Naive thymus-derived CD8-positive, alpha-beta T cell (primary cell): Measurements from ENCODE around the gene SPIB. TPM values are rescaled to one million over a fixed set of nuclear protein-coding genes. Genes with fewer than 3 reads are reported as not detected.
"Not testable (repeated sequence)": the region's sequence is repeated elsewhere in the genome, so short reads cannot be mapped to it uniquely, and the experiment has no call there.

Source experiments
- ATAC-seq, 2 donors: fragments of 150-1000 bp; cut with Tn5 transposase in 1 of 2; sonication (Bioruptor Pico), chemical (Tn5 transposase) in 1 of 2; 1 replicate in 1 of 2; 2 replicates in 1 of 2; pipeline ENCODE4 v1.10.0; 2021; ENCODE audit warnings: mild to moderate bottlenecking in 2 of 2, moderate library complexity in 2 of 2
- POLR2A ChIA-PET: fragments of 350-600 bp; sonication (Branson Sonifier 250); formaldehyde crosslinking; loops from one replicate; lab custom pipeline; 2021; ENCODE audit warnings: antibody characterized with exemption; lab: Charles Lee
- DNase-seq, 10 donors: peaks; one replicate each; pipeline versions ENCODE4 v3.0.0 to v3.0.0-alpha.2; 2020 to 2022
- H3K27ac Mint-ChIP-seq, 10 donors: one replicate each; pipeline ENCODE4 v1.8.0; 2020 to 2022; ENCODE audit warnings: mild to moderate bottlenecking in 10 of 10, mixed read lengths in 10 of 10, moderate library complexity in 4 of 10, inconsistent platforms in 1 of 10
- H3K27me3 Mint-ChIP-seq, 5 donors: one replicate each; pipeline ENCODE4 v1.8.0; 2021 to 2022; ENCODE audit warnings: mixed read lengths in 5 of 5
- H3K36me3 Mint-ChIP-seq, 3 donors: one replicate each; pipeline ENCODE4 v1.8.0; 2020 to 2022; ENCODE audit warnings: mixed read lengths in 3 of 3, mild to moderate bottlenecking in 2 of 3, inconsistent platforms in 1 of 3
- H3K4me1 Mint-ChIP-seq, 4 donors: one replicate each; pipeline ENCODE4 v1.8.0; 2021 to 2022; ENCODE audit warnings: mixed read lengths in 4 of 4
- H3K4me3 Mint-ChIP-seq, 10 donors: one replicate each; pipeline ENCODE4 v1.8.0; 2020 to 2022; ENCODE audit warnings: mild to moderate bottlenecking in 10 of 10, mixed read lengths in 10 of 10, moderate library complexity in 6 of 10, inconsistent platforms in 1 of 10
- H3K9me3 Mint-ChIP-seq, 9 donors: one replicate each; pipeline ENCODE4 v1.8.0; 2020 to 2022; ENCODE audit warnings: mixed read lengths in 9 of 9, mild to moderate bottlenecking in 3 of 9, inconsistent platforms in 1 of 9, moderate library complexity in 1 of 9
- polyA plus RNA-seq, 3 donors: library from polyadenylated mRNA; unstranded; fragments of 300-500 nt; fragmentation: Illumina TruSeq; gene quantifications; one replicate each; pipeline ENCODE4 v1.2.3, GENCODE V29; 2021
- total RNA-seq, 8 experiments: library from RNA in 2 of 8; stranded (reverse) in 2 of 8; gene quantifications; one replicate each; pipeline ENCODE4 v1.2.3 and lab custom pipeline; 2021 to 2026

SPIB gene
- total and polyA plus RNA-seq, 5 experiments from 2014 or later: 0.10 to 5.6 (median 2.4) TPM; not detected in 1

DNA sequence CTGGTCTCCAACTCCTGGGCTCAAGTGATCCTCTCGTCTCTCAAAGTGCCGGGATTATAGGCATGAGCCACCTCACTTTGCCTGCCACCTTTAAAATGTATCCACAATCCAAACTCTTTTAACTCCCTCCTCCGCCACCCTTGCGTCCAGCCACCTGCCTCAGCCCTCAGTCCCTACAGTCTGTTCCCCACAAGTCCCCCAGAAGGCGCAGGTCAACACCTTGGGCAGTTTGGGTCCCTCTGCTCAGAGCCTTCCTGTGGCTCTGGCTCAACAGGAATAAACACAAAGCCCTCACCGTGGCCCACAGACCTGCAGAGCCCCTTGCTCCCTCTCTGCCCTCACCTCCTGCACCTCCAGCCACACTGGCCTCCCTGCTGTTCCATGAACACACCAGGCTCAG is 50.1 kb downstream of the SPIB start:
- Mint-ChIP-seq H3K4me1 (no peaks in the 10 kb centered on the region), H3K9me3 (no peaks in the 10 kb centered on the region), H3K27ac (peak overlapping the region in 1 of 10 donors; percentile 8), H3K36me3 (no peaks in the 10 kb centered on the region), H3K27me3 (peaks cover 0 to 27% (median 6%) of the 10 kb centered on the region in 5 donors), H3K4me3 (no peak overlapping the region)
- POLR2A ChIA-PET: no interaction called here
- DNase-seq: no peak
- ATAC-seq: no peak

DNA sequence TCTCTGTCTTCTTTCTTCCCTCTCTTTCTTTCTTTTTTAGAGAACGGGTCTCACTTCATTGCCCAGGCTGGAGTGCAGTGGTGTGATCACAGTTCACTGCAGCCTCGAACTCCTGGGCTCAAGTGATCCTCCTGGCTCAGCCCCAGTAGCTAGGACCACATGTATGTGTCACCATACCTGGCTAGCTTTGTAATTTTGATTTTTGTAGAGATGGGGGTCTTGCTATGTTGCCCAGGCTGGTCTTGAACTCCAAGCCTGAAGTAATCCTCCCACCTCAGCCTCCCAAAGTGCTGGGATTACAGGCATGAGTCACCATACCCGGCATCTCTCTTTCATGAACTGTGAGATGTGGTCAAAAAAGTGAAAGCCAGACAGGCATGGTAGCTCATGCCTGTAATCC is 54.6 kb downstream of the SPIB start:
- peak overlapping the region in 2 of 10 donors; percentile 0 to 63 for H3K27ac Mint-ChIP-seq
- DNase-seq, ATAC-seq, H3K4me3 Mint-ChIP-seq, H3K36me3 Mint-ChIP-seq, POLR2A ChIA-PET, H3K9me3 Mint-ChIP-seq: not testable (repeated sequence)
- H3K27me3 Mint-ChIP-seq: peaks cover 0 to 12% (median 4%) of the 10 kb centered on the region in 5 donors
- peaks cover 18 to 26% (median 19%) of the 10 kb centered on the region in 4 donors for H3K4me1 Mint-ChIP-seq

DNA sequence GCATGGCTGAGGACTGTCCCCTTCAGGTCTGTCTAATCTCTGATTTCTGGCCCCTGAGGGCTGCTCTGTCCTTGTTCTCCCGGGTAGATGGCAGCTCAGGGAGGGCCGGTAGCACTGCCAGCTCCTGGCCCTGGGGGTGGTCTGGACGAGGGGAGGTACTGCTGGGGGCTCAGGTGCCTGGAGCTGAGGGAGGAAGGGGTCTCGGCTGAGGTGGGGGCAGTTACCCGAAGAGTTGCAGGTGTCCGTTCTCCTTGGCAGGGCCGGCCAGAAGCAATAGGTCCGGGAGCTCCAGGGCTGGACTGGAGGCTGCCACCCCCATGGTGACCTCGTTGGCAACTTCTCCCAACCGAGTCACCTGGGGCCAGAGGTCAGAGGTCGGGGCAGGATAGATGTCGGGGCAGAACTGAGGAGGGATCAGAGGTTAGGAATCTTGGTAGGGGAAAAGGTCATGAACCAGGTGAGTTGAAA is 56.4 kb downstream of the SPIB start:
- DNase-seq: no peak
- ATAC-seq: no peak
- POLR2A ChIA-PET: interaction anchor here (0.6 to 2.3 kb wide), 2 partner anchors 36 to 133 kb away, joined by 7 to 9 read pairs; partner anchors contain the start of gene JOSD2
- H3K9me3 Mint-ChIP-seq: no peaks in the 10 kb centered on the region
- H3K36me3 Mint-ChIP-seq: peaks cover 0 to 12% (median 0%) of the 10 kb centered on the region in 3 donors
- H3K27me3 Mint-ChIP-seq: peaks cover 0 to 2% (median 0%) of the 10 kb centered on the region in 5 donors
- peaks cover 22 to 34% (median 26%) of the 10 kb centered on the region in 4 donors for H3K4me1 Mint-ChIP-seq
- H3K27ac Mint-ChIP-seq: peak overlapping the region; percentile 56 to 99 (median 92)
- peak overlapping the region; percentile 45 to 100 (median 82) for H3K4me3 Mint-ChIP-seq

DNA sequence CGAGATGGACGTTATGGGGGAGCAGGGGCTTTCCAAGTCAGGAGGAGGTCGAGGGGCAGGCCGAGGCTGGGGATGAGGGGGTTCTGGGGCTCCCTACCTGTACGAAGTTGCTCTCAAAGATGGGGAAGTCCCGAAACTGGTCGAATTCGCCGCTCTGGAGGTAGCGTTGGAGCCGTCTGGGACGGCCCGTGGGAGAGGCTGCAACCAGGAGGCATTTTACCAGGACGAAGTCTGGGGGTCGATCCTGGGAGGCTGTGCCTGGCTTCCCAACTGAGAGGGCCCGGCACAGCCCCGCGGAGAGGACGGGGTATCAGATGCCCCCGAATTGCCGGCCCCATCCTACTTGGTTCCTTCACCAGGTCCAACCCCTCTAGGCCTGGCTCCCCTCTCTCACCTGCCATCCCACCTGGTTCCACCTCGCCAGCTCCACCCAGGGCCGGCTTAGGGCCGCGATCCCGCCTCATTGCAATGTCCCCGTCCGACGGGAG is 57.0 kb downstream of the SPIB start:
- Mint-ChIP-seq H3K9me3 (no peaks in the 10 kb centered on the region), H3K27me3 (peaks cover 0 to 2% (median 0%) of the 10 kb centered on the region in 5 donors), H3K4me3 (peak overlapping the region; percentile 92 to 100 (median 96)), H3K4me1 (peaks cover 22 to 34% (median 26%) of the 10 kb centered on the region in 4 donors), H3K36me3 (peaks cover 0 to 13% (median 0%) of the 10 kb centered on the region in 3 donors), H3K27ac (peak overlapping the region; percentile 92 to 99 (median 98))
- DNase-seq (peak in 1 of 10 donors; percentile 14), ATAC-seq (peak in 1 of 2 donors; percentile 41)
- POLR2A ChIA-PET: interaction anchor here (1.3 to 2.3 kb wide), 2 partner anchors 10 to 35 kb away, joined by 4 to 9 read pairs; partner anchors contain the start of gene JOSD2

DNA sequence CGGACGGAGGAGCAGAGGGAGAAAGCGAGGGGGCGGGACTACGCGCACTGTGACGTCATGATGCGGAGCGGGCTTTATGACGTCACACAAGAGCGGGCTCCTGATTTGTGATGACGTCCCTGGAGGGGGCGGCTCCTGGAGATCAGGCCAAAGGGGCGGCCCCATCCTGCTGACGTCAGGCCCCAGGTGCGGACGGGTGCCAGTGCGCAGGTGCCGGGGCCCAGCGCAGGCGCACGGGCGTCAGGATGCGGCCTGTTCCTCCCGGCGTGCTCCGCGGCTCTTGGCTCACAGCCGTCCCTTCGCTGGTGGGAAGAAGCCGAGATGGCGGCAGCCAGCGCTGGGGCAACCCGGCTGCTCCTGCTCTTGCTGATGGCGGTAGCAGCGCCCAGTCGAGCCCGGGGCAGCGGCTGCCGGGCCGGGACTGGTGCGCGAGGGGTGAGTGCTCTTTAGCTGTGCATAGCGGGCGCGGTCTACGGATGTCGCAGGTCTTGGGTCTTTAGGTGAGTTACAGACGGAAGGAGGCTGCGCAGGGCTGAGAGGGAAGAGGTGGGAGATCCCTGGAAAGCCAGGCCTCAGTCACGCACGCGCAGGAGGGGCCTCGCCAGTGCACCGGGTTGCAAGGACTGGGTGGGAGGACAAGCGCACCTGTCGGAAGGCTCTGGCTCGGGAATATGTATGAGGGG is 57.6 kb downstream of the SPIB start, which contains the start of the genes EMC10 and GARIN5A:
EMC10 (plus strand) TSS at position 284 of the 683 bp plus-strand sequence; CDS start at position 322, 38 bp downstream.
GARIN5A (minus strand) TSS at position 625 of the 683 bp plus-strand sequence; CDS start at position 165, 460 bp downstream.
- DNase-seq: peak; percentile 86 to 98 (median 94)
- POLR2A ChIA-PET: interaction anchor here (0.5 to 2.3 kb wide), 4 partner anchors 9 to 119 kb away, joined by 3 to 9 read pairs (median 4); partner anchors contain the start of gene JOSD2
- H3K4me1 Mint-ChIP-seq: peaks cover 22 to 38% (median 29%) of the 10 kb centered on the region in 4 donors
- H3K36me3 Mint-ChIP-seq: peaks cover 0 to 19% (median 0%) of the 10 kb centered on the region in 3 donors
- ATAC-seq: peak; percentile 92 to 94
- H3K4me3 Mint-ChIP-seq: peak within 1 kb of the TSS; percentile 92 to 100 (median 96)
- peak within 1 kb of the TSS; percentile 92 to 99 (median 98) for H3K27ac Mint-ChIP-seq
- no peaks in the 10 kb centered on the region for H3K9me3 Mint-ChIP-seq
- H3K27me3 Mint-ChIP-seq: peaks cover 0 to 2% (median 0%) of the 10 kb centered on the region in 5 donors

DNA sequence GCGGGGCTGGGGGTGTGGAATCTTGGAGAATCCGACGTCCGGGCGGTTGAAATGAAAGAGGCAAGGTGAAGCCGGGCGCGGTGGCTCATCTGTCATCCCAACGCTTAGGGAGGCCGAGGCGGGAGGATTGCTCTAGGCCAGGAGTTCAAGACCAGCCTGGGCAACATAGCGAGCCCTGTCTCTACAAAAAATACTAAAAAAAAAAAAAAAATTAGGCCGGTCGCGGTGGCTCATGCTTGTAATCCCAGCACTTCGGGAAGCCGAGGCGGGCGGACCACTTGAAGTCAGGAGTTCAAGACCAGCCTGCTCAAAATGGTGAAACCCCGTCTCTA is 58.1 kb downstream of the SPIB start:
- H3K36me3 Mint-ChIP-seq: peaks cover 0 to 21% (median 0%) of the 10 kb centered on the region in 3 donors
- POLR2A ChIA-PET: interaction anchor here (0.5 to 2.3 kb wide), 5 partner anchors 8 to 119 kb away, joined by 3 to 9 read pairs (median 4); partner anchors contain the start of gene JOSD2

DNA sequence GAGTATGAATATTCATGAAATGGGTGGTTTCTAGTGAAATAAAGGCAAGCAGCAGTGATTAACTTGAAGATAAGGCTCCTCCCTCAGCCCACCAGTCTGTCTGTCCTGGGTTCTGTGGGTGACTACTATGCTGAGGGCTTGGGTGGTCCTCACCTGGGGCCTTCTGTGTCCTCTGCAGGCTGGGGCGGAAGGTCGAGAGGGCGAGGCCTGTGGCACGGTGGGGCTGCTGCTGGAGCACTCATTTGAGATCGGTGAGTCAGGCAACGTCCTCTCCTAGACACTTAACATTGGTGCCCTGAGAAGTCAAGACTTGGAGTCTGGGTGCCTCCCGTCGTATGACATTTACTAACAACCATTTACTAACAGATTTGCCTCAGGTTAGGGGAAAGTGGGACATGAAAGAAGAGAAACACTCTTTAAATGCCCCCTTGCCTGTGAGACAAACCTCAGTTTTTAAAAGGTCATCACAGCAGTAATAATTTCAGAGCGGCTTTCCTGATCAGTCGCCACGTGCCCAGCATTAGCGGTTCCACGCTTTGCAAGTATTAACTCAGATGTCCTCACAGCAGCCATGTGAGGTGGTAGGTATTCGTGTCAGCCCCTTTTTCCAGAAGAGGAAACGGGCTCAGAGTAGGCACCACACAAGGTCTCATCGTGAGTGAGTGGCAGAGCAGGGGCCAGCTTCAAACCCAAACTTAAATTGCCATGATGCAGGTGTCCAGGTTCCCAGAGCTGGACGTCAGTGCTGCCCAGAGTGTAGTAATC is 59.2 kb downstream of the SPIB start:
- Mint-ChIP-seq H3K27me3 (peaks cover 0 to 2% (median 0%) of the 10 kb centered on the region in 5 donors), H3K4me3 (peak overlapping the region; percentile 92 to 100 (median 96)), H3K27ac (peak overlapping the region; percentile 59 to 99 (median 98)), H3K36me3 (peaks cover 0 to 29% (median 0%) of the 10 kb centered on the region in 3 donors), H3K9me3 (no peaks in the 10 kb centered on the region), H3K4me1 (peaks cover 22 to 38% (median 29%) of the 10 kb centered on the region in 4 donors)
- POLR2A ChIA-PET: no interaction called here
- DNase-seq (no peak), ATAC-seq (no peak)

More for the DNA sequence above, 58.1 kb downstream of the SPIB start:
- ATAC-seq (no peak), DNase-seq (no peak)
- peaks cover 22 to 38% (median 29%) of the 10 kb centered on the region in 4 donors for H3K4me1 Mint-ChIP-seq
- peak overlapping the region; percentile 92 to 99 (median 98) for H3K27ac Mint-ChIP-seq
- H3K4me3 Mint-ChIP-seq: peak overlapping the region; percentile 92 to 100 (median 96)
- peaks cover 0 to 2% (median 0%) of the 10 kb centered on the region in 5 donors for H3K27me3 Mint-ChIP-seq
- H3K9me3 Mint-ChIP-seq: no peaks in the 10 kb centered on the region

DNA sequence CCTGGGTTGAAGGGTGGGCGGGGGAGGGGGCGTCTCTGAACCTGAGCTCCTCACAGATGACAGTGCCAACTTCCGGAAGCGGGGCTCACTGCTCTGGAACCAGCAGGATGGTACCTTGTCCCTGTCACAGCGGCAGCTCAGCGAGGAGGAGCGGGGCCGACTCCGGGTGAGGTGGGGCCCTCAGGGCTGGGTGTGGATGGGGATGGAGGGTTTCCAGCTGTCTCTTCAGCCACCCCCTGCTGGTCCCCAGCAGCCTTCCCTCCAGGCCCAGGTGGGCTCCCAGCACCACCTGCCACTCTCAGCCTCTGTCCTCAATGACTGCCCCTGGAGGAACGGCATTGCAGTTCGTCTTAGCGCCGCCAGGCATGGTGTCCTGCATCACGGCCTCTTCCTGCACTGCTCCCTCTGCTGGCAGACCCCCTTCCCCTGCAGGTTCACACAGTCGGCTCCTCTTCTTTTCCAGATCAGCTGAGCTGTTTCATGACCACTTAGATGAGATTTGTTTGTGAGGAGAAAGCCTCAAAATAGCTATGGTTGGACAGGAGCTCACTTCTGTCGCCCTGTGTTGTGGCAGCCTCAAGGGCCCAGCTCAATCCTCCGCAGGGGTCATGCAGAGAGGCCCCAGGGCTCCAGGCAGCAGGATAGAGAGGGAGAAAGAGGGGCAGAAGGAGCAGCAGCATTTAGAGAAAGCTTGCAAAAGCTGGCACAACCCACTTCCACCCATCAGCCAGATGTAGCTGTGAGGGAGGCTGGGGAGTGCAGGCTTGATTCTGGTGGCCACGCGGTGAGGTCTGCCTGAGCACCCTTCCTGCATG is 60.4 kb downstream of the SPIB start:
- peak in 2 of 10 donors; percentile 13 to 23 for DNase-seq

DNA sequence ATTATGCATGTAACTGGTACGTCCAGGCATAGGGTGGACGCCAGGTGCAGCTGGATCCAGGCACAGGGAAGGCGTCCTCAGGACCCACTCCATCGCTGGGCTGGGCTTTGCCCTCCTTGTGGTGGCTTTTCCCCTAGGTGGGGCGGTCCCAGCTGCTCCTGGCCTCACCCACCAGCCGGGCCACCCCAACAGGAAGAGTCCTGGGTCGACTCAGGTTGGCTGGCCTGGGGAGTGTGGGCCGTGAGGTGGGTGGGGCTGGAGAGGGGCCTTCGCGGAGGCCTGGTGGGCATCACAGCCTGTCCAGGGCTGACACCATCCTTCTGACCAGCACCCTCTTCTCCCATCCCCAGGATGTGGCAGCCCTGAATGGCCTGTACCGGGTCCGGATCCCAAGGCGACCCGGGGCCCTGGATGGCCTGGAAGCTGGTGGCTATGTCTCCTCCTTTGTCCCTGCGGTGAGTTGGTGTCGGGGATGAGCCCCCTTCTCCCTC is 61.1 kb downstream of the SPIB start:
- ATAC-seq (no peak), DNase-seq (no peak)
- peaks cover 0 to 44% (median 3%) of the 10 kb centered on the region in 3 donors for H3K36me3 Mint-ChIP-seq
- H3K4me1 Mint-ChIP-seq: peaks cover 22 to 38% (median 29%) of the 10 kb centered on the region in 4 donors
- H3K9me3 Mint-ChIP-seq: no peaks in the 10 kb centered on the region
- POLR2A ChIA-PET: interaction anchor here (1.2 to 1.6 kb wide), 3 partner anchors 96 to 122 kb away, joined by 4 to 6 read pairs (median 4); partner anchors contain the start of gene NR1H2
- H3K4me3 Mint-ChIP-seq: no peak overlapping the region
- H3K27me3 Mint-ChIP-seq: peaks cover 0 to 2% (median 0%) of the 10 kb centered on the region in 5 donors
- H3K27ac Mint-ChIP-seq: peak overlapping the region in 3 of 10 donors; percentile 25 to 90 (median 62)

More for the DNA sequence above, 60.4 kb downstream of the SPIB start:
- Mint-ChIP-seq H3K4me1 (peaks cover 22 to 38% (median 29%) of the 10 kb centered on the region in 4 donors), H3K27ac (peak overlapping the region in 6 of 10 donors; percentile 7 to 90 (median 40)), H3K4me3 (peak overlapping the region in 8 of 10 donors; percentile 24 to 72 (median 42)), H3K27me3 (peaks cover 0 to 2% (median 0%) of the 10 kb centered on the region in 5 donors), H3K36me3 (peaks cover 0 to 39% (median 3%) of the 10 kb centered on the region in 3 donors), H3K9me3 (no peaks in the 10 kb centered on the region)
- no peak for ATAC-seq
- POLR2A ChIA-PET: interaction anchor here (1.2 to 1.6 kb wide), 3 partner anchors 96 to 121 kb away, joined by 4 to 6 read pairs (median 4); partner anchors contain the start of gene NR1H2

DNA sequence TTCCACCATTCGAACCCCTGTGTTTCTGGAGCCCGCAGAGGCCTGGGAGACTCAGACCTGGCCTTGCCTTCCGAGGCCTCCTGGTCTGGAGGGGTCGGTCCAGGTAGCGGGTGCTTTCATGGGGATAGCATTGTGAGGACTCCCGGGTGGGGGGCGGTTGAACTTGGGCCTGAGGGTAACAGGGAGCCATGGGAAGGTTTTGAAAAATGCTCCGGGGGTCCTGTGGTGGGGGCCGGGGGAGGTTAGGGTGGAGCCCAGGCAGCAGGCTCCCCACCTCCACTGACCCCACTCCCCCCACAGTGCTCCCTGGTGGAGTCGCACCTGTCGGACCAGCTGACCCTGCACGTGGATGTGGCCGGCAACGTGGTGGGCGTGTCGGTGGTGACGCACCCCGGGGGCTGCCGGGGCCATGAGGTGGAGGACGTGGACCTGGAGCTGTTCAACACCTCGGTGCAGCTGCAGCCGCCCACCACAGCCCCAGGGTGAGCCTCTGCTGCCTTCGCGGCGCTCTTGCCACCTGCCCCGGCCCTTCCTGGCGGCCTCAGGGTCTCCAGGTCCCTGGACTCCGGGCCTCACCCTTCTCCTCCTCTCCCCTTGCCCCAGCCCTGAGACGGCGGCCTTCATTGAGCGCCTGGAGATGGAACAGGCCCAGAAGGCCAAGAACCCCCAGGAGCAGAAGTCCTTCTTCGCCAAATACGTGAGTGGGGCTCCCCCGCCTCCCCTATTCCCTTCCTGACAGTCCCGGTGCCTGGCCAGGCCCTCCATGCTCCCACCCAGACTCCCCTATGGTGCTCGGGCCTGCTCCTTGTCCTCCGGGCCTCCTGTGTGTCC is 61.8 kb downstream of the SPIB start:
- Mint-ChIP-seq H3K9me3 (no peaks in the 10 kb centered on the region), H3K4me1 (peaks cover 22 to 37% (median 30%) of the 10 kb centered on the region in 4 donors), H3K27ac (peak overlapping the region in 4 of 10 donors; percentile 25 to 84 (median 71)), H3K4me3 (no peak overlapping the region), H3K36me3 (peaks cover 0 to 44% (median 3%) of the 10 kb centered on the region in 3 donors), H3K27me3 (peaks cover 0 to 2% (median 0%) of the 10 kb centered on the region in 5 donors)
- DNase-seq: no peak
- no peak for ATAC-seq
- POLR2A ChIA-PET: no interaction called here
